ENCODE results near the gene PARD3.

PARD3 gene

DNA sequence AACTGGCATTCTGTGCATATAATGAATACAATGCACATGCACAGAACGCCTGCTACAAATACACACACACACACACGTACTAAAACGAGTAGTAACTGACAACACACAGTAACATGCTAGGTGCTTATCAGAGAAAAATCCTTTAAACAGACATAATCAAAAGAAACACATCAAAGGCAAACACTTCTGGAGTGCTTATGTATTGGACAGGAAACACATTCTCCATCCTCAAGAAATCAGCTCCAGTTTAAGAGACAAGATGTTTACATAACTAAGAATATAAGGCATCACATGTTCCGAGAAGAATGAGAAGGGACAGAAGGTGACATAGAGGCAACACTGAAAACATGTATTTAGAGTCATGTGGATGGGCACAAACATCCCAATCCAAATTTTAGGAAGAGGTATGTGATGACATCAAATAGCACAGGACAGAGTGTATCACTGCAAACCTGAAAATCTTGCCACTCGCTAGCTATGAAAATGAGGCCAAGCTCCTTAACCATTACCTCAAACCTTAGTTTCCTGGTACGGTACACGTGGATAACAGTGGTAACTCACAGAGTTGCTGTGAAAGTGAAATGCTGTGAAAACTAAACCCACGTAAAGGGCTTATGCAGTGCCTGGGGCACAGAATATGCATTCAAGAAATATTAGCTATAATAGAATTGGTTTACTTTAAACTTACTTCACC is 619.6 kb downstream of the PARD3 start:
- TF ChIP-seq, protein P1, sequence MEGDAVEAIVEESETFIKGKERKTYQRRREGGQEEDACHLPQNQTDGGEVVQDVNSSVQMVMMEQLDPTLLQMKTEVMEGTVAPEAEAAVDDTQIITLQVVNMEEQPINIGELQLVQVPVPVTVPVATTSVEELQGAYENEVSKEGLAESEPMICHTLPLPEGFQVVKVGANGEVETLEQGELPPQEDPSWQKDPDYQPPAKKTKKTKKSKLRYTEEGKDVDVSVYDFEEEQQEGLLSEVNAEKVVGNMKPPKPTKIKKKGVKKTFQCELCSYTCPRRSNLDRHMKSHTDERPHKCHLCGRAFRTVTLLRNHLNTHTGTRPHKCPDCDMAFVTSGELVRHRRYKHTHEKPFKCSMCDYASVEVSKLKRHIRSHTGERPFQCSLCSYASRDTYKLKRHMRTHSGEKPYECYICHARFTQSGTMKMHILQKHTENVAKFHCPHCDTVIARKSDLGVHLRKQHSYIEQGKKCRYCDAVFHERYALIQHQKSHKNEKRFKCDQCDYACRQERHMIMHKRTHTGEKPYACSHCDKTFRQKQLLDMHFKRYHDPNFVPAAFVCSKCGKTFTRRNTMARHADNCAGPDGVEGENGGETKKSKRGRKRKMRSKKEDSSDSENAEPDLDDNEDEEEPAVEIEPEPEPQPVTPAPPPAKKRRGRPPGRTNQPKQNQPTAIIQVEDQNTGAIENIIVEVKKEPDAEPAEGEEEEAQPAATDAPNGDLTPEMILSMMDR (IDR thresholded peaks at IDR 0.05; ENCODE audit: insufficient read depth, low read length, poor library complexity, severe bottlenecking) = no peak
- TF ChIP-seq EZH2phosphoT487 (conservative IDR thresholded peaks at IDR 0.05; ENCODE audit: low read length) = no peak
- H3K9me2 ChIP-seq (replicated peaks; ENCODE audit: insufficient read depth, low read length) = no peaks in the 10 kb centered on the region
- no peak overlapping the region for H2AFZ ChIP-seq (ENCODE audit: low read depth, low read length, severe bottlenecking)
- H3K9ac ChIP-seq (ENCODE audit: low read length) = no peak overlapping the region
- no peaks in the 10 kb centered on the region for H3K79me2 ChIP-seq (ENCODE audit: insufficient read depth, low read length)
- H3F3A ChIP-seq (ENCODE audit: insufficient read depth) = no peaks in the 10 kb centered on the region
- H3K36me3 ChIP-seq (ENCODE audit: low read length) = no peaks in the 10 kb centered on the region
- H4K20me1 ChIP-seq (ENCODE audit: low read depth, low read length) = no peaks in the 10 kb centered on the region
- H3K27ac ChIP-seq (ENCODE audit: low read depth, low read length) = no peak overlapping the region
- H3K4me3 ChIP-seq (ENCODE audit: insufficient read depth, low read length, poor library complexity, severe bottlenecking) = no peak overlapping the region
- no peak overlapping the region for H3K4me2 ChIP-seq (ENCODE audit: low read depth, low read length, poor library complexity, severe bottlenecking)
- H3K9me3 ChIP-seq (ENCODE audit: insufficient read depth, low read length) = no peaks in the 10 kb centered on the region
- H3K27me3 ChIP-seq (ENCODE audit: low read length) = no peaks in the 10 kb centered on the region

DNA sequence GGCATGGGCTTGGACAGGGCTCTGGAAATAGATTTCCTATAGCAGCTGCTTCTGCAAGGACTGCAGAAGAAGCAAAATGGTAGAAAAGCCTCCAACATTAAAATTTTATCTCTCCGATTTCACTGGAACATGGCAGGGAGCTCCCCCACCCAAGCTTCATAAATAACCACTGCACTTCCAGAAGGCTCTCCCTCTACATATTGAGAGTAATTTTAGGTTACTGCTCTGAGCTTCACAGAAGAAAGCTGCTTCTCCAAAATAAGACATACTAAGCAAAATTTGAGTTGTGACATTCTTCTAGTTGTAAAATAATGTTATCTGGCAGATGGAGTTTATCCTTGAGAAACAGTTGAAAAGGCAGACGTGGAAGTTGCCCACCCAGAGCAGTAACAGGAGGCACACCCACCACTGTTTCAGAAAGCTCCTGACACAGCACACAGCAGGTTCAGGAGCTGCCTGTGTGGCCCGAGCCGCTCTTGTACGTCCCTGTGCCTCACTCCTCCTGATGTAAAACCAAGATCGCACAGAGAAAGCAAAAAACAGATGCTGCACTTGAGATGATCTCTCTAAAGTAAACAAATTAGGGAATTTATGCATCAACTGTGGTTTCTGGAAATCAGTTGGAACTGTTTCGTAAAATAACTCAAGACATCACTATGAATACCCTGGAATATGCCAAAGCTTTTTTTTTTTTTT is 621.0 kb downstream of the PARD3 start:
- Histone ChIP-seq H2AFZ (ENCODE audit: low read depth, low read length, severe bottlenecking) (no peak overlapping the region), H3K79me2 (ENCODE audit: insufficient read depth, low read length) (no peaks in the 10 kb centered on the region), H3K4me2 (ENCODE audit: low read depth, low read length, poor library complexity, severe bottlenecking) (no peak overlapping the region), H3K9me2 (replicated peaks; ENCODE audit: insufficient read depth, low read length) (no peaks in the 10 kb centered on the region), H3K9me3 (ENCODE audit: insufficient read depth, low read length) (no peaks in the 10 kb centered on the region), H3K4me3 (ENCODE audit: insufficient read depth, low read length, poor library complexity, severe bottlenecking) (no peak overlapping the region), H4K20me1 (ENCODE audit: low read depth, low read length) (no peaks in the 10 kb centered on the region), H3F3A (ENCODE audit: insufficient read depth) (no peaks in the 10 kb centered on the region), H3K27ac (ENCODE audit: low read depth, low read length) (no peak overlapping the region), H3K36me3 (ENCODE audit: low read length) (no peaks in the 10 kb centered on the region), H3K27me3 (ENCODE audit: low read length) (no peaks in the 10 kb centered on the region), H3K9ac (ENCODE audit: low read length) (no peak overlapping the region)
- TF ChIP-seq, protein P1 (IDR thresholded peaks at IDR 0.05; ENCODE audit: insufficient read depth, low read length, poor library complexity, severe bottlenecking) = no peak
- TF ChIP-seq EZH2phosphoT487 (conservative IDR thresholded peaks at IDR 0.05; ENCODE audit: low read length) = no peak

DNA sequence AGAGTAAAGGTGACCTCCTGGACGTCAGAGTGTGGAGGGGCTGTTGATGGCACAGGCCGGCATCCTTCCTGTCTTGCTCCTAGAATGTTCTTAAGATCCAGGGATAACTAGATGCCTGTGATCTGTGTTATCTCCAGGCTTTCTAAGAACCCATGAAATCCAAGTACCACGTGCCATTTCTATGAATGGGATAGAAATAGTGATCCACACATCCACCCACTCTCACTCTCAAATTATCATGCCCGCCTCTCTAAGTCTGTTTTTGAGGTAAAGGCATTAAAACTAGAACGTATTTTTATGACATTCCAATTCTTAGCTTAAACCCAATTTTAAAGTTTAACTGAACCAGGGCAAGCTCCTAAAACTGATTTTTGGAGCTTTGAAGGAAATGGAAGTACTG is 622.5 kb downstream of the PARD3 start:
- Histone ChIP-seq H4K20me1 (ENCODE audit: low read depth, low read length) (no peaks in the 10 kb centered on the region), H3F3A (ENCODE audit: insufficient read depth) (no peaks in the 10 kb centered on the region), H3K9me2 (replicated peaks; ENCODE audit: insufficient read depth, low read length) (no peaks in the 10 kb centered on the region), H3K27ac (ENCODE audit: low read depth, low read length) (no peak overlapping the region), H3K9ac (ENCODE audit: low read length) (no peak overlapping the region), H3K4me3 (ENCODE audit: insufficient read depth, low read length, poor library complexity, severe bottlenecking) (no peak overlapping the region), H2AFZ (ENCODE audit: low read depth, low read length, severe bottlenecking) (no peak overlapping the region), H3K36me3 (ENCODE audit: low read length) (no peaks in the 10 kb centered on the region), H3K79me2 (ENCODE audit: insufficient read depth, low read length) (no peaks in the 10 kb centered on the region), H3K4me2 (ENCODE audit: low read depth, low read length, poor library complexity, severe bottlenecking) (no peak overlapping the region), H3K27me3 (ENCODE audit: low read length) (no peaks in the 10 kb centered on the region), H3K9me3 (ENCODE audit: insufficient read depth, low read length) (no peaks in the 10 kb centered on the region)
- TF ChIP-seq EZH2phosphoT487 (conservative IDR thresholded peaks at IDR 0.05; ENCODE audit: low read length) = no peak
- TF ChIP-seq, protein P1 (IDR thresholded peaks at IDR 0.05; ENCODE audit: insufficient read depth, low read length, poor library complexity, severe bottlenecking) = no peak
